ENCODE results near the gene CEBPG.

Gene CEBPG

DNA sequence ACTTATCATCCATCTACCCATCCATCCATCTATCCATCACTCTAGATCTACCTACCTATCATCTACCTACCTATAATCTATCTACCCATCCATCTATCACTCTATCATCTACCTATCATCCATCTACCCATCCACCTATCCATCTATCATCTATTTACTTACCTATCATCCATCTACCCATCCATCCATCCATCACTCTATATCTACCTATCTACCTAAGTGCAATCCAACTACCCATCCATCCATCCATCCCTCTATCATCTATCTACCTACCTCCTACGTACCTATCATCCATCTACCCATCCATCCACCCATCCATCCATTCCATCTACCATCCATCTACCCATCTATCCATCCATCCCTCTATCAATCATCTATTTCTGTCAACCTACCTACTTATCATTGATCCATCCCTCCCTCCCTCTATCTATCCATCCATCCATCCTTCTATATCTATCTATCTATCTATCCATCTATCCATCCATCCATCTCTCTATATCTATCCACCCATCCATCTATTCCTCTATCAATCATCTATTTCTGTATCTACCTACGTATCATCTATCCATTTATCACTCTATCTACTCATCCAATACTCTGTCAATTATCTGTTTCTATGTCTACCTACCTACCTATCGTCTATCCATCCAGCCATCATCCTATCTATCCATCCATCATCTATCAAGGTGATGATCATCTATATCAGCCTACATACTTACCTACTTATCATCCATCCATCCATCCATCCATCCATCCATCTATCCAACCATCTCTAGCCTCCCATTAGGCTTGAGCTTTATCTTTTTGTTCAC lies 49.1 kb downstream of the CEBPG start:
- no peak for DNase-seq (ENCODE audit: low read depth)

DNA sequence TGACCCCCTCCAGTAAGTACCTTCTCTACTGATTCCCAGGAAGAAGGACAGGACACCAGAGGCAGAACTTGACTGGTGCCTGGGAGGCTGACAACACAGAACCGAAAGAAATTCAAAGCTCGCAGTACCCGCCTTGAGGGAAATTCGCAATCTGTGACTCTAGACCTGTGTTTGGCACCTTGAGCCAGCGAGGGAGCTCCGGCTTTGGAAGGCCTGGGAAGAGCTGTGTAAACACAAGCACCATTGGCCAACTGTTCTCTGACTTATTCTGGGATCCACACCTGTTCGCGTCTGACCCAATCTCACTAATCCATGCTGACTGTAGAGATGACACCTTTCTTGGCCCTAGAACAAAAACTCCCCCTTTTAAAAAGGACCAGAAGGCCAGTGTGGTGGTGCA lies 50.7 kb downstream of the CEBPG start:
- no peak for DNase-seq (ENCODE audit: low read depth)

DNA sequence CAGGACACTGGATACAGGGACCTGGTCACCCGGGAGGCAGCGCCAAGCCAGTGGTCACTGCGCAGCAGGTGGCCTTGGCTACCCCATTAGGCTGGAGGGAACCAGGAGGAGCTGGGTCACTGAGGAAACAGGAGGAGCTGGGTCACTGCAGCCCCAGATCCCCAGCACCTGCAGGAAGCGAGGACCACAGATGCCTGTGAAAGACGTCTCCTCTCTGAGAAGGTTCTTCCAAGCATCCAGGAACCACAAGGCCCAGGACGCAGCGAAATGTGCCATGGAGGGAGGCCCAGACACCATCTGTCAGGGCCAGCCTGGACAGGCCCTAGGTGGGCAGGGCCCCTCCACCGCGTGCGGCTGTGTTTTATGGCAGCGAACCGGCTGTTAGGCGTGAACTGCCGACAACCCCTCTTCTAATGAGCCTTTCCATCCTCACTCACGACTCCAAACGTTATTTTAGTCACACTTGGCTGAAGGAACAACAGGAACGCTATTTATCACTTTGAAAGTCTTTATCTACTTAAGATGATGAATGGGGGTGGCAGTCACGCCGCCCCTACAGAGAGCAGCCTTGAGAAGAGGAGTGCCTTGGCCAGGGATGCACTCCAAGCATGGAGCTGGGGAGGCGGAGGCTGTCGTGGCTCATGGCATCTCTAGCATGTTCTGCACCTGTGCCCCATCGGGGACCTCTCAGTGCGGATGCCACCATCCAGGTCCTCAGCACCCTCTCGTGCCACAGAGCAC lies 53.3 kb downstream of the CEBPG start:
- no peak for DNase-seq (ENCODE audit: low read depth)

DNA sequence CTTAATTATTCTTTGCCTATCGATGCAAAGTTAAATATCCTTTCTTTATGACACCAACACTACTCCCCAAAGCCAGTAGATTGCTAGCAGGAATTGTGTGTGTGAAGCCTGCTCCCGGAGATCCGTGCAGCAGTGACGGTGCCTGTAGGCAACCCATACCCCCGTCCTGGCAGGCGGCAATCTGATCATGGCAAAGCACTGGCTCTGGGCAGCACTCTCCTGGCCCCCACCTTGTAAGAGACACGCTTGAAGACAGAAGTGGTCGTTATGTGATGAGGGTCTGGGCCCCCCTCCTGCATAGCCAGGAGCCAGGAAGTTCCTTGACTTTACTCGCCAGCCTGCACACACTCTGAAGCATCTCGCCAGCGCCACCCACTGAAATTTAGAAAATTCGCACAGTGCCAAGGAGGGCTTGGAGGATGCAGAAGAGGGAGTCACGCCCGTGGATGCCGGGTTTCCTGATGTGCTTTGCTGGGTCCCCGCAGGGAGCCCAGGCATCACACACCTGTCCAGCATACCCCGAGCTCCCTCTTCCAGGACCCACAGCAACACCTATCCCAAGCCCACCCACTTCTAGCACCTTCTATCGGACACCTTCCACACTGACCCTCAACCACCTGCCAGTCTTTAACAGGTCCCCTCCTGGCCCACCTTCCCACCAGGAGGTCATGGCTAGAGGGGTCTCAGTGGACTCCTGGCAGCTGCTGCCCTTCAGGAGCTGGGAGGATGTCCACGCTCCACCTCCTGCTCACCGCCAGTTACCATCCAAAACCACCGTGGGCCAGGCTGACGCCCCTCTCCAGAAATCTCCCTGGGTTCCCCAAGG lies 54.5 kb downstream of the CEBPG start:
- no peak for DNase-seq (ENCODE audit: low read depth)

DNA sequence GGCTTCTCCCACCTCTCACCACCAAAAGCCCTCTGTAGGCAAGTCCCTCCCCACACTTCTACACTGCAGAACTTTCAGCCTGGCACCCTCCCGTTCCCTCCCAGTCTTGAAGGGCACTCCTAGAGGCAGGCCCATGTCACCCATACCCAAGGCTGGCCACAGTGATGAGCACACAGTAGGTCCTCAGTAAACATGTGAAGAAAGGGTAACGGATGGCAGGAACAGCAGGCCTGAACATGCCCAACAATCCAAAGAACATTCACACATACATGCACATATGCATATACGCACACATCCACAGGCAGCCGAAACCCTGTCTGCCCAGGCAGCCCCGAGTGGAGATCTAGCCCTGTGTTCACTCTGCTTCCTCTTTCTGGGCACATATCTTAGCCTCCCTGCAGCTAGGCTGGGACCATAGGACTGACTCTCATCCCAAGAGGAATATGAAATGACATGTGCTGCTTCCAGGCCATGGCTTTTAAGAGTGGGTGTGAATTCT lies 55.2 kb downstream of the CEBPG start:
- DNase-seq (ENCODE audit: low read depth), result no peak

DNA sequence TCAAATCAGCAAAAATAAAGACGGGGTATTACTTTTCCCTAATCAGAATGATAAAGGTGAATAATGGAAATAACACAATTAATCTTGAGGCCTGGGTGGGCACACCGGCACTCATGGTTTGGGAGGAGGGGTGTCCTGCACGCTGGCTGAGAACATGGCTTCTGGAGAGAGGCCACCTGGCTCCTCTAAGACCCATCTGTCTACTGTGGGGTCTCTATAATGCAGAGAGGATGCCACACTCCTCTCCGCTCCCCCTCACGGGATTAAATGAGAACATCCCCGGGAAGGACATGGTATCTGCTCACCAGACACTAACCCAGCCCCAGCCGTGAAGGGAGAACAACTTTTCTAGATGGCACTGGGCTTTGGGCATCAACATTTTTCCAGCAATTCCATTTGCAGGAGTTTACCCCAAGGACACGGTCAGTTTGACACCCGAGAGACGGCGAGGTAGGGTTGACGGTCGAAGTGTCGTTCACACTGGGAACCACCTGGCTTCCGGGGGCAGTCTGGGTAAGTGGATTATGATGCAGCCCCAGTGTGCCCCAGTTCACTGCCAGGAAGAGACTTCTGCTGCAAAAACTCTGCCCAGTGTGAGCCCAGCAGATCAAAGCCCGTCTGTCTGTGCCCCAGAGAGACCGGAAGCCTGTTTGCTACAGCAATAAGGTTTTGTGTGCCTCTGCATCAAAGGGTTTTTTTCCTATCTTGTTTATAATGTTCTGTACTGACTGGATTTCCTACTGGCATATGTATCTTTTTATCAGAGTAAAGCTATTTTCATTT lies 56.6 kb downstream of the CEBPG start:
- no peak for DNase-seq (ENCODE audit: low read depth)

DNA sequence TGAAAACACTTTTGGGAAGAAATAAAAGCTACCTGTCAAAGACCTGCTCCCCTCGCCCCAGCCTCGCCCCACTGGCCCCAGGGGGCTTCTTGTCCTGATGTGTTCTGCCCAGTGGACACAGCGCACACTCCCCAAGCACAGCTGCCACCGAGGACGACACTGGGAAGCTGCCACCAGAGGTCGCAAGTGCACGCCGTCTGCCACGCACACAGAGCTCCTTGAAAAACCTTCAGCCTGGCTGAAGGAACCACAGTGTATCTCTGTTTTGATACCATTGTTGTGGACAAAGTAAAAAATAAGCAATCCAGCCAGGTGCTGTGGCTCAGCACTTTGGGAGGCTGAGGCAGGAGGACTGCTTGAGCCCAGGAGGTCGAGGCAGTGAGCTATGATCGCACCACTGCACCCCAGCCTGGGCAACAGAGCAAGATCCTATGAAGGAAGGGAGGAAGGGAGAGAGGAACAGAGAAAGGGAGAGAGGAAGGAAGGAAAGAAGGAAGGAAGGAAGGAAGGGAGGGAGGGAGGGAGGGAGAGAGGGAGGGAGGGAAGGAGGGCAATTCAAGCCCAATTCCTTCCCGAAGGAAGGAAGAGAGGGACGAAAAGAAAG lies 57.3 kb downstream of the CEBPG start:
- peak; percentile 28 for DNase-seq (ENCODE audit: low read depth)

DNA sequence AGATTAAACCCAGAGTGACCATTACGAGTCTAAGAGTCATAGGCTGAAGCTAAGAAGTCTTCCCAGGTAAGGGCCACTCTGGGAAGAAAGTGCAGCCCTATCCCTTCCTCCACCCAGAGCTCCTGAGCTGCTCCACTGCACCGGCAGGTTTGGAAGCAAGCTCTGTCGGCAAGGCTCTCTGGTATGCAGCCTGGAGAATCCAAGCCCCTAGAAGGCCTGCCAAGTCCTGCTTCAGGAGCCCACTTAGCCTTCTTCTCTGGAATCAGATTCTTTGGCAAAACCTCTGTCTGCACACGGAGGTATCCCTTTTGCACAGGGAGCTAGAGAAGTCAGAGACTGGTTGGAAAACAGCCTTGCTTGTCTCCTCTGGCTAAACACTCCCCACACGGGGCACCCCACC lies 58.5 kb downstream of the CEBPG start:
- DNase-seq (ENCODE audit: low read depth), result no peak

All from stromal cell of bone marrow (primary cell).